A549 treated with AZD2906 at 1 μM for 4 hours (cell line): ENCODE data around the gene TLE6. TPM values are rescaled to one million over a fixed set of nuclear protein-coding genes. Genes with fewer than 3 reads are reported as not detected.

ENCODE experiments used
- total RNA-seq: library from RNA; stranded (reverse); fragments of 200-300 nt; extraction: Qiagen RNA extraction; gene quantifications from 5 replicates; pipeline ENCODE4 v1.2.3, GENCODE V29; 2022

TLE6 gene
- total RNA-seq = 4.7 to 6.8 TPM (median 5.3 TPM) in 5 replicates

DNA sequence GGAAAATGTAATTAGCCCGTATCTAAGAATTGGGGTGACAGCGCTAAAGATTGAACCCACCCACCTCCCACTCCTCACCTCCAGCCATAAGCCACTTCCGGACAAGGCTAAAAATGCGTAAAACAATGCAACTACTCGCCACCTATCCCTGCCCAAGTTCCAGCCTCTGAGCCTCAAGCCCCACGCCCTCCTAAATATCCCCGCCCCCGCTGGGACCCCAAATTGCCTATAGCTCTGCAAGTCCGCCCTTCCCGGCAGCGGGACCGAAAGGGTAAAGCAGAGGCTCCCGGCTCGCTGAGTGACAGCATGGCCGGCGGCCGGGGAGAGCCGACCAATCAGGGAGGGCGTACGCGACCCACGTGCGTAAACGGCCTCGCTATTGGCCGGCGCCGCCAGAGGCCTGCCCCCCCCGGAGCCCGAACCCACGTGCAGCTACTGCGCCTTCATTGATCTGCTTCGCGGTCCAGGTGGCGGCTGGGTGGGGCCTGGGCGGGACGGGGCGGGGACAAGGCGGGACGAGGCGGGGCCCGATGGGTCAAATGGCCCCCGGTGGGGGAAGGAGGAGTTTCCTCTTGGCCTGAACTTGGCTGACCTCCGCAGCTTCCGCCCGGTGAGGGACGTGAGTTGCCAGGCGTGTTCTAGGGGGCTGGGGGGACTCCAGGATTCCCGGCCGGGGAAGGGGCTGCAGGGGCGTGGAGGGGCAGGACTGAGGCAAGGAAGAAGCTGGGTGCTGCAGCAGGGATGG, at the start of gene TLE6:
Gene TLE6 (plus strand): TSS at position 564 of the 745 bp plus-strand sequence. CDS start 670 bp downstream, outside the sequence.

DNA sequence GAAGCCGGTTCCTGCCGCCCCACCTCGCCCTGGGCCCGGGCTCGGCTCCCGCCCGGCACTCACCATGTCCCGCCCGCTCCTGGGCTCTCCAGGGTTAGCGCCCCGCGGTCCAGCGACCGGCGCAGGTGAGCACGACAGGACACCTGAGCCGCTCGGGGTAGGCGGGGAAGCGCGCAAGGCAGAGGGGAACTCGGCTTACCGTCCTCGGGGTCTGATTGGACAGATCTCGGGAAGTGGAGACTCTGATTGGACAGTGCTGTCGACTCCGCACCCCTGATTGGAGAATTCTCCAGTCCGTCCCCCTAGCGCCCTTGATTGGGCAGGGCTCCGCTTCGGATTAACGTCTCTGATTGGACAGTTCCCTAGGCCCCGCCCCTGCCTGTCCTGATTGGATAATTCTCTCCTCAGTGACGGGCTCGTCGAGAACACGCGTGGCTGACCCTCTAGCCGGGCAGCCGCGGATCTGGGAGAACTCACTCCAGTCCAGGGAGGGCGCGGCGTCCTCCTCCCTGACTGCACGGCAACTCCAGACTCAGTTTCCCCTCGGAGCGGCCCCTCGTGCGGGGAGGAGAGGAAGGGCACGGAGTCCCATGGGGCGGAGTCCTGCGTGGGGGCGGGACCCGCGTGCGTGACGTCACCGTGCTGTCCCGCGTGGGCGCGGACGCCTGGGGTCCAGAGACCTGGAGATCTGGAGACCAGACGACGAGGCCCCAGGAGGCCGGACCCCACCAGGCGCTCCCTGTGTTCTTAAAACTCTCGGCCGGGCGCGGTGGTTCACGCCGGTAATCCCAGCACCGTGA, 32.4 kb upstream of the TLE6 start, which contains the start of gene ZNF77:
Gene ZNF77 (minus strand): TSS at position 197 of the 800 bp plus-strand sequence. CDS start 131 bp downstream, at position 66.

DNA sequence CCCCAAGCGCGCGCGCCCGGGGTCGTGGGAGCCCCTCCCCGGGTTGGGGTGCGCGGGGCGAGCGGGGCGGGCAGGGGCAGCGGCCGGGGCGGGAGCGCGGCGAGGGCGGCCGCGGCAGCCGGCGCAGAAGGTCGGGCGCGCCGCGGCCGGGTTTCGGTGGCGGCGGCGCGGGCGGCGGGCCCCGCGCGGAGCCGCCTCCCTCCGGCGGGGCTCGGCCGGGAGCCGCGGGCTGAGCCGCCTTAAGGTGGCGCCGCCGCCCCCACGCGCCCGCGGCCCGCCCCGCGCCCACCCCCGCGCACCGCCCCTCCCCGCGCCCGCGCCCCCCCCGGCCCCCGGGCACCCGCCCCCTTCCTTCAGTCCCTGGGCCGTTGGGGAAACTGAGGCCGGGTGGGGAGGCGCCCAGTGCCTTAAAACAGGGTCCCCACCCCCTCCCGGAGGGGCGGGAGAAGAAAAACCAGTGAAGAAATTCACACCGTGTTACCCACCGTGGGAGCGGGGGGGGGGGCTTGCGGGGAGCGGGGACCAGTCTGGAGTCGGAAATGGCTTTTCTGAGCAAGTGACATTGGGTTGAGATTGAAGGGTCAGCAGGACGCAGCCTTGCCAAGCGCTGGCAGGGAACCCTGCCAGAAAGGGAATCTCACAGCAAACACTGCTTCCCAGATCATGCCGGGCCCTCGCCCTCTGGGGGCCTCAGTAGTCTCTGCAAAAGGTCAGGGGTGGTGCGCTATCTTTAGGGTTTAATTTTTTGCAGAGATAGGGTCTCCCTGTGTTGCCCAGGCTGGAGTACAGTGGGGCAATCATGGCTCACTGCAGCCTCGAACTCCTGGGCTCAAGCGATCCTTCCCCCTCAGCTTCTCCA, 51.9 kb downstream of the TLE6 start, which contains the start of gene TLE2:
Gene TLE2 (minus strand): TSS at position 216 of the 859 bp plus-strand sequence. CDS start 376 bp downstream, outside the sequence.

Other genes with a start within 250 kb of the TLE6 start
- 22.1 to 30.9 TPM (median 28.2 TPM) in 5 replicates for gene SLC39A3, start 237.5 kb upstream of the TLE6 start, total RNA-seq
- 55.3 to 78.0 TPM (median 68.4 TPM) in 5 replicates for gene SGTA, start 194.3 kb upstream of the TLE6 start, total RNA-seq
- gene THOP1, start 192.1 kb upstream of the TLE6 start, total RNA-seq = 83.4 to 100 TPM (median 97.1 TPM) in 5 replicates
- 0.77 to 1.1 TPM (median 0.91 TPM) in 5 replicates for gene ZNF554, start 157.7 kb upstream of the TLE6 start, total RNA-seq
- gene ZNF555, start 136.1 kb upstream of the TLE6 start, total RNA-seq = 1.8 to 2.8 TPM (median 2.4 TPM) in 5 replicates
- 0.02 to 0.07 TPM (median 0.05 TPM) in 5 replicates for gene ZNF556, start 110.2 kb upstream of the TLE6 start, total RNA-seq
- 3.7 to 5.4 TPM (median 4.1 TPM) in 5 replicates for gene ZNF57, start 76.6 kb upstream of the TLE6 start, total RNA-seq
- 1.4 to 2.0 TPM (median 1.6 TPM) in 5 replicates for gene ZNF77, start 32.6 kb upstream of the TLE6 start, total RNA-seq
- 2.5 to 3.8 TPM (median 3.0 TPM) in 5 replicates for gene TLE2, start 51.7 kb downstream of the TLE6 start, total RNA-seq
- 194 to 285 TPM (median 274 TPM) in 5 replicates for gene TLE5, start 84.9 kb downstream of the TLE6 start, total RNA-seq
- 31.8 to 34.2 TPM (median 32.4 TPM) in 5 replicates for gene GNA11, start 116.8 kb downstream of the TLE6 start, total RNA-seq
- 0.05 to 0.14 TPM (median 0.07 TPM) in 5 replicates for gene GNA15, start 158.5 kb downstream of the TLE6 start, total RNA-seq
- 0.10 to 0.22 TPM (median 0.14 TPM) in 5 replicates for gene S1PR4, start 201.2 kb downstream of the TLE6 start, total RNA-seq
- gene NCLN, start 208.4 kb downstream of the TLE6 start, total RNA-seq = 57.8 to 84.1 TPM (median 76.6 TPM) in 5 replicates
- gene CELF5, start 247.1 kb downstream of the TLE6 start, total RNA-seq = 0.29 to 0.66 TPM (median 0.46 TPM) in 5 replicates